Thyroid gland (tissue), 4 donors: ENCODE measurements around the gene RNF40. TPM values are rescaled to one million over a fixed set of nuclear protein-coding genes. Genes with fewer than 3 reads are reported as not detected.

Experiments used
- DNase-seq, 2 donors: peaks; one replicate each; pipeline ENCODE4 v3.0.0-alpha.2; 2019
- H3K27ac ChIP-seq, 3 donors: fragments of 200-600 bp; sonication (generic); 1 replicate in 2 of 3; 2 replicates in 1 of 3; pipeline ENCODE4 v1.5.1; 2016 to 2019; ENCODE audit warnings: mild to moderate bottlenecking in 1 of 3, moderate library complexity in 1 of 3
- H3K27me3 ChIP-seq: fragments of 200-600 bp; sonication (generic); one replicate; pipeline ENCODE4 v1.5.1; 2019
- H3K36me3 ChIP-seq, 2 donors: fragments of 200-600 bp; sonication (generic); one replicate each; pipeline ENCODE4 v1.5.1; 2016 to 2019
- H3K4me1 ChIP-seq, 2 donors: fragments of 200-600 bp; sonication (generic); one replicate each; pipeline ENCODE4 v1.5.1; 2017 to 2019
- H3K4me3 ChIP-seq, 3 donors: fragments of 200-600 bp; sonication (generic); replicated peaks in 1 of 3; 1 replicate in 2 of 3; 2 replicates in 1 of 3; pipeline ENCODE4 v1.5.1; 2016; ENCODE audit warnings: mild to moderate bottlenecking in 1 of 3
- H3K9me3 ChIP-seq: fragments of 200-600 bp; sonication (generic); one replicate; pipeline ENCODE4 v1.5.1; 2017
- CTCF ChIP-seq, 6 experiments: fragments of 200-600 bp in 3 of 6; fragments of 450-650 bp in 3 of 6; sonication (generic) in 3 of 6; IDR thresholded peaks; one replicate each; pipeline ENCODE4 v1.5.1; 2016 to 2019; ENCODE audit warnings: antibody characterized with exemption in 6 of 6, mild to moderate bottlenecking in 2 of 6, inconsistent platforms in 1 of 6, moderate library complexity in 1 of 6
- POLR2A ChIP-seq, 2 donors: fragments of 450-650 bp; IDR thresholded peaks; one replicate each; pipeline ENCODE4 v1.6.1; 2017; ENCODE audit warnings: antibody characterized with exemption in 2 of 2, mild to moderate bottlenecking in 2 of 2, moderate library complexity in 1 of 2
- WGBS, 2 donors: methylation state at CpG; one replicate each; pipeline ENCODE4 v1.1.5; 2017; 5-methylcytosine and 5-hydroxymethylcytosine counted together
- intact Hi-C: fragments of 100-400 bp; cut with DNase I; formaldehyde crosslinking; loops from one replicate; pipeline ENCODE4 v1.15.1; 2023
- total RNA-seq, 4 donors: library from RNA; depleted of rRNA; stranded (reverse); fragments of >200 nt; gene quantifications; one replicate each; pipeline ENCODE4 v1.2.3, GENCODE V29; 2016

The RNF40 gene
- total RNA-seq, 4 donors from 2014 or later, result 105 to 147 (median 113) TPM

GRCh38 chr16:30760001-30760559, 2.0 kb upstream of the RNF40 start:
- DNase-seq, result no peak
- no peaks in the 10 kb centered on the region for H3K27me3 ChIP-seq
- no peak overlapping the region for H3K4me3 ChIP-seq
- no peak for TF ChIP-seq POLR2A (IDR thresholded peaks at IDR 0.05)
- no peak for TF ChIP-seq CTCF (IDR thresholded peaks at IDR 0.05)
- H3K36me3 ChIP-seq, result peaks cover 19 to 25% of the 10 kb centered on the region in 2 donors
- WGBS, 2 donors, result 89 to 94% methylated on average over 7 of the region's 7 CpGs
- H3K4me1 ChIP-seq, result peaks cover 22 to 24% of the 10 kb centered on the region in 2 donors
- intact Hi-C loops, result no loop called here
- H3K9me3 ChIP-seq, result no peaks in the 10 kb centered on the region
- no peak overlapping the region for H3K27ac ChIP-seq

GRCh38 chr16:30760577-30761426, 1.3 kb upstream of the RNF40 start:
- DNase-seq, result no peak
- Histone ChIP-seq H3K9me3 (no peaks in the 10 kb centered on the region), H3K4me3 (peak overlapping the region; percentile 36 to 98 (median 41)), H3K36me3 (peaks cover 25 to 32% of the 10 kb centered on the region in 2 donors), H3K4me1 (peaks cover 22 to 24% of the 10 kb centered on the region in 2 donors), H3K27me3 (no peaks in the 10 kb centered on the region), H3K27ac (peak overlapping the region in 1 of 3 donors; percentile 2)
- WGBS, 2 donors, result 30 to 65% methylated on average over 11 to 25 of the region's 26 CpGs
- TF ChIP-seq CTCF (IDR thresholded peaks at IDR 0.05), result no peak
- TF ChIP-seq POLR2A (IDR thresholded peaks at IDR 0.05), result no peak
- intact Hi-C loops, result no loop called here

- Histone ChIP-seq H3K4me1 (peaks cover 22 to 24% of the 10 kb centered on the region in 2 donors), H3K27me3 (no peaks in the 10 kb centered on the region), H3K9me3 (no peaks in the 10 kb centered on the region), H3K27ac (peak overlapping the region in 2 of 3 donors; percentile 2 to 94), H3K4me3 (peak overlapping the region; percentile 36 to 98 (median 41)), H3K36me3 (peaks cover 30 to 38% of the 10 kb centered on the region in 2 donors)
- TF ChIP-seq POLR2A (IDR thresholded peaks at IDR 0.05), result no peak
- DNase-seq, result peak; percentile 35 to 46
- 0% methylated on average over 10 to 31 of the region's 64 CpGs for WGBS, 2 donors
- intact Hi-C loops, result no loop called here
These were observed 645 bp upstream of the RNF40 start for GRCh38 chr16:30761427-30761927.

GRCh38 chr16:30762991-30763725, 1.0 kb downstream of the RNF40 start:
- peaks cover 42 to 44% of the 10 kb centered on the region in 2 donors for H3K36me3 ChIP-seq
- WGBS, 2 donors, result 56 to 59% methylated on average over 14 to 15 of the region's 15 CpGs
- no peaks in the 10 kb centered on the region for H3K9me3 ChIP-seq
- TF ChIP-seq POLR2A (IDR thresholded peaks at IDR 0.05), result no peak
- no peak for TF ChIP-seq CTCF (IDR thresholded peaks at IDR 0.05)
- H3K4me1 ChIP-seq, result peaks cover 22 to 24% of the 10 kb centered on the region in 2 donors
- peak overlapping the region; percentile 95 to 99 (median 98) for H3K4me3 ChIP-seq
- H3K27ac ChIP-seq, result peak overlapping the region in 2 of 3 donors; percentile 74 to 94
- intact Hi-C loops, result no loop called here
- no peaks in the 10 kb centered on the region for H3K27me3 ChIP-seq
- DNase-seq, result no peak

GRCh38 chr16:30764086-30764485, 2.0 kb downstream of the RNF40 start:
- Histone ChIP-seq H3K27ac (no peak overlapping the region), H3K9me3 (no peaks in the 10 kb centered on the region), H3K4me3 (no peak overlapping the region), H3K27me3 (no peaks in the 10 kb centered on the region), H3K36me3 (peaks cover 51 to 53% of the 10 kb centered on the region in 2 donors), H3K4me1 (peaks cover 22 to 24% of the 10 kb centered on the region in 2 donors)
- 91 to 97% methylated on average over 9 to 11 of the region's 11 CpGs for WGBS, 2 donors
- intact Hi-C loops, result no loop called here
- DNase-seq, result no peak
- TF ChIP-seq POLR2A (IDR thresholded peaks at IDR 0.05), result no peak
- no peak for TF ChIP-seq CTCF (IDR thresholded peaks at IDR 0.05)
